ENCODE data around the gene ARHGAP26. TPM values are rescaled to one million over a fixed set of nuclear protein-coding genes. Genes with fewer than 3 reads are reported as not detected.

The ARHGAP26 gene
- total and polyA plus RNA-seq, 2 donors (not counting 3 experiments of a cell fraction or from before 2014, with no cell fraction given): 3.1 to 16.2 TPM

DNA sequence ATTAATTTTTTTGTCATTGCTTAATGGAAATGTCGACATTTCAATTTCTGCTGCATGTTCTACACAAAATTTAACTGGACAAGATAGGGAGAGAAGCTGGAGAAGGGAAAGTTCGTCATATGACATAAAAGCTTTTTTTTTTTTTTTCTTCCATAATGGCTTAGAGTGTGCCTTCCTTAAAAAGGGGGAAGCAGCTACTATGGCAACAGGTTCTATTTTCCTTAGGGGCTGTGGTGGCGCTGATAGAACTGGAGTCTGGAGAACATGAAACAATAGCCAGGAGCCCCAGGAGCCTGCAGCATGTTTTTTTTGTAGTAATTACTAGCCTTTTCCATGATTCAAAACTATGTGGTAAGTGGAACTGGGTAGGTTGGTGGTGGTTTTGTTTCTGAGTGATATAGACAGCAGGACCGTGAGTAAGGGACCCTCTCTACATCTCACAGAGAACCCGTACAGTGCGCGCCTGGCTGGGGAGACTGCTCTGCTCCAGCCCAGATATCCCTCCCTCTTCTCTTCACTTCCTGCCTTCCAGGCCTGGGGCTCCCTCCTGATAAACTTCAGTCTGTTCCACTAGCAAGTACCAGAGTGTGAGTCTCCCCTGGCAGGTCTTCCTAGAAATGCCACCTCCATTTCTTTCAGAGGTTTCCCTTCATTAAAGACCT, 331.7 kb downstream of the ARHGAP26 start:
- ChIA-PET CTCF (interaction anchor here (0.6 to 1.2 kb wide), 2 partner anchors 180 to 299 kb away, joined by 3 read pairs; no protein-coding TSS in a partner anchor), POLR2A (no interaction called here)
- H3K9me1 ChIP-seq (replicated peaks; ENCODE audit: control insufficient read depth, extremely low read depth, insufficient read depth, low read length): no peaks in the 10 kb centered on the region
- no peak overlapping the region for H3K4me3 ChIP-seq (replicated peaks in 1 of 3; ENCODE audit: insufficient read depth in 1 of 3, low read depth in 1 of 3, low read length in 3 of 3)
- no peaks in the 10 kb centered on the region for H3K27me3 ChIP-seq (ENCODE audit: control insufficient read depth in 2 of 2, insufficient read depth in 2 of 2, low read length in 2 of 2)
- dilution Hi-C loops (cut with MboI; ENCODE audit: extremely low pct_ligation_motif_present, low sequenced_read_pairs): no loop called here
- no peaks in the 10 kb centered on the region for H3K4me1 ChIP-seq (ENCODE audit: control insufficient read depth, extremely low read depth, insufficient read depth, low read length)
- intact Hi-C loops (cut with micrococcal nuclease): no loop called here
- TF ChIP-seq, protein P1, sequence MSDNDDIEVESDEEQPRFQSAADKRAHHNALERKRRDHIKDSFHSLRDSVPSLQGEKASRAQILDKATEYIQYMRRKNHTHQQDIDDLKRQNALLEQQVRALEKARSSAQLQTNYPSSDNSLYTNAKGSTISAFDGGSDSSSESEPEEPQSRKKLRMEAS (IDR thresholded peaks at IDR 0.05; ENCODE audit: insufficient read depth, insufficient read length): no peak
- TF ChIP-seq FOS (IDR thresholded peaks at IDR 0.05; ENCODE audit: borderline replicate concordance, insufficient read depth, low read length): no peak
- TF ChIP-seq JUN (IDR thresholded peaks at IDR 0.05; ENCODE audit: borderline replicate concordance, insufficient read depth, insufficient read length, low read depth): no peak
- TF ChIP-seq POLR2A (IDR thresholded peaks at IDR 0.05; ENCODE audit: low read depth, low read length): no peak
- TF ChIP-seq MYC (IDR thresholded peaks at IDR 0.05; ENCODE audit: low read depth, low read length): no peak
- no peak for TF ChIP-seq GATA2 (IDR thresholded peaks at IDR 0.05; ENCODE audit: insufficient read depth, insufficient read length, low read depth, low read length)
- TF ChIP-seq EZH2 (IDR thresholded peaks at IDR 0.05; ENCODE audit: borderline replicate concordance, low read depth, low read length, severe bottlenecking): no peak
- no peak for TF ChIP-seq POLR2AphosphoS5 (IDR thresholded peaks at IDR 0.05; ENCODE audit: insufficient read depth, low read depth, low read length)
- H3K9ac ChIP-seq (replicated peaks; ENCODE audit: extremely low read depth, insufficient read depth, low read length): no peak overlapping the region
- no peak overlapping the region for H2AFZ ChIP-seq (ENCODE audit: low read depth, low read length)
- no TSS peak for BruUV-seq (replicated peaks)
- DNase-seq (ENCODE audit: low read depth, low spot score) (no peak), FAIRE-seq (no peak)
- H3K36me3 ChIP-seq (ENCODE audit: control insufficient read depth in 2 of 2, extremely low read depth in 1 of 2, insufficient read depth in 2 of 2, low read length in 2 of 2): no peaks in the 10 kb centered on the region
- H3K9me3 ChIP-seq (replicated peaks; ENCODE audit: control insufficient read depth, insufficient read depth, low read length): no peaks in the 10 kb centered on the region
- H3K27ac ChIP-seq (ENCODE audit: insufficient read depth, low read depth, low read length): no peak overlapping the region
- H3K79me2 ChIP-seq (ENCODE audit: control insufficient read depth, insufficient read depth, low read length): no peaks in the 10 kb centered on the region
- no peak overlapping the region for H3K4me2 ChIP-seq (ENCODE audit: insufficient read depth, low read length)
- no peaks in the 10 kb centered on the region for H4K20me1 ChIP-seq (replicated peaks; ENCODE audit: control insufficient read depth, extremely low read depth, insufficient read depth, low read length)
